ENCODE data around the gene B4GALNT3. TPM values are rescaled to one million over a fixed set of nuclear protein-coding genes. Genes with fewer than 3 reads are reported as not detected.
A peak's percentile ranks its signal among the peaks of the same experiment; 100 is the strongest.

Gene B4GALNT3
- total RNA-seq, 4 donors from 2014 or later = 30.7 to 66.2 (median 35.0) TPM

DNA sequence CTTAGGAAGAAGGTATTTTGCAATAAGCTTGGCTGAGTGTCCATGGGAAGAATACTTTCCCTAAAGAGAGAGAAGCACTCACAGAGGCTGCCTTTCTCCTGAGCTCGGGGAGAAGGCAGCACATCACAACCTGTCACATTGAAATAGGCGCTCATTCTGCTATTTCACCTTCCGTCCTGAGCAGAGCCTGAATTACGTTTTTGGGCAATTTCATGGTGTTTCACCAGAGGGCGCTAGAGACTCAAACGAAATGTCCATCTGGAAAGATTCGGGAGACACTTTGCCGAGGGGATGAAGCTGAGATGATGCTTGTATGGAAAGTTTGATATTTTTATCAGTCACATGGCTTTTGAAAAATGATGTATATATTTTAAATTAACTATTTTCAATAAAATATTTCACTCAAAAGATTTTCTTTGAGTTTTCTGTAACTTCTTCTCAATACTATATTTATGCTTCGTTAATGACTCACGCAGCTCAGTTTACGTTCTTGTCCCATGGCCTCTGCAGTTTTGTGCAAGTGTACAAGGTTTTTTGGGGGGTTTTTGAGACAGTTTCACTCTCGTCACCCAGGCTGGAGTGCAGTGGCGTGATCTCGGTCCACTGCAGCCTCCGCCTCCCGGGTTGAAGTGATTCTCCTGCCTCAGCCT, 17.4 kb upstream of the B4GALNT3 start:
- DNase-seq (ENCODE audit: low spot score in 2 of 2) = no peak
- no peak overlapping the region for H3K4me3 ChIP-seq
- H3K9me3 ChIP-seq = no peaks in the 10 kb centered on the region
- no peak overlapping the region for H3K27ac ChIP-seq
- TF ChIP-seq POLR2A (IDR thresholded peaks at IDR 0.05) (no peak), EP300 (IDR thresholded peaks at IDR 0.05) (no peak), POLR2AphosphoS5 (IDR thresholded peaks at IDR 0.05) (no peak)
- TF ChIP-seq, protein P1, sequence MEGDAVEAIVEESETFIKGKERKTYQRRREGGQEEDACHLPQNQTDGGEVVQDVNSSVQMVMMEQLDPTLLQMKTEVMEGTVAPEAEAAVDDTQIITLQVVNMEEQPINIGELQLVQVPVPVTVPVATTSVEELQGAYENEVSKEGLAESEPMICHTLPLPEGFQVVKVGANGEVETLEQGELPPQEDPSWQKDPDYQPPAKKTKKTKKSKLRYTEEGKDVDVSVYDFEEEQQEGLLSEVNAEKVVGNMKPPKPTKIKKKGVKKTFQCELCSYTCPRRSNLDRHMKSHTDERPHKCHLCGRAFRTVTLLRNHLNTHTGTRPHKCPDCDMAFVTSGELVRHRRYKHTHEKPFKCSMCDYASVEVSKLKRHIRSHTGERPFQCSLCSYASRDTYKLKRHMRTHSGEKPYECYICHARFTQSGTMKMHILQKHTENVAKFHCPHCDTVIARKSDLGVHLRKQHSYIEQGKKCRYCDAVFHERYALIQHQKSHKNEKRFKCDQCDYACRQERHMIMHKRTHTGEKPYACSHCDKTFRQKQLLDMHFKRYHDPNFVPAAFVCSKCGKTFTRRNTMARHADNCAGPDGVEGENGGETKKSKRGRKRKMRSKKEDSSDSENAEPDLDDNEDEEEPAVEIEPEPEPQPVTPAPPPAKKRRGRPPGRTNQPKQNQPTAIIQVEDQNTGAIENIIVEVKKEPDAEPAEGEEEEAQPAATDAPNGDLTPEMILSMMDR (IDR thresholded peaks at IDR 0.05) = peak; percentile 40 to 73
- H3K27me3 ChIP-seq = no peaks in the 10 kb centered on the region
- 55% methylated on average over 16 of the region's 16 CpGs for WGBS
- no peaks in the 10 kb centered on the region for H3K4me1 ChIP-seq
- peaks cover 8% of the 10 kb centered on the region for H3K36me3 ChIP-seq

DNA sequence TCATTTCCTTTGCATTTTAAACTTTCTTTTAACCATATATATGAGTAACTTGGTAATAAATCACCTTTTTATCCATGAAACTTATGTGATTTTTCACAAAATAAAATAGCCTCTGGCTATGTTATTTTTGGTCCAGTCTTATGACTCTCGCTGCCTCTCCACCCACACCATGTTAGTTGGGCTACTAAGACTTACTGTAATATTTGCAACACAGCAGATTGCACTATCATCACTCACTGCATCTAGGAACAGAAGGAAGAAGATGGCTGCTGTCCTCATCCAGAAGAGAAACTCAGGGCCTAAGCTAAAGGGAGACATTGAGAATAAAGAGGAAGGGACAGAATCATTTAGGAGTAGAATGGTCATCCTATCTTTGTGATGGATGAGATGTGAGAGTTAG, 12.6 kb upstream of the B4GALNT3 start:
- no peaks in the 10 kb centered on the region for H3K36me3 ChIP-seq
- H3K27ac ChIP-seq = no peak overlapping the region
- DNase-seq (ENCODE audit: low spot score in 2 of 2) = no peak
- H3K9me3 ChIP-seq = no peaks in the 10 kb centered on the region
- peaks cover 5% of the 10 kb centered on the region for H3K27me3 ChIP-seq
- TF ChIP-seq POLR2AphosphoS5 (IDR thresholded peaks at IDR 0.05) (no peak), EP300 (IDR thresholded peaks at IDR 0.05) (no peak), POLR2A (IDR thresholded peaks at IDR 0.05) (no peak)
- TF ChIP-seq, protein P1 (IDR thresholded peaks at IDR 0.05) = no peak
- peaks cover 3% of the 10 kb centered on the region for H3K4me1 ChIP-seq
- H3K4me3 ChIP-seq = no peak overlapping the region
- 69% methylated on average over 1 of the region's 1 CpG for WGBS

DNA sequence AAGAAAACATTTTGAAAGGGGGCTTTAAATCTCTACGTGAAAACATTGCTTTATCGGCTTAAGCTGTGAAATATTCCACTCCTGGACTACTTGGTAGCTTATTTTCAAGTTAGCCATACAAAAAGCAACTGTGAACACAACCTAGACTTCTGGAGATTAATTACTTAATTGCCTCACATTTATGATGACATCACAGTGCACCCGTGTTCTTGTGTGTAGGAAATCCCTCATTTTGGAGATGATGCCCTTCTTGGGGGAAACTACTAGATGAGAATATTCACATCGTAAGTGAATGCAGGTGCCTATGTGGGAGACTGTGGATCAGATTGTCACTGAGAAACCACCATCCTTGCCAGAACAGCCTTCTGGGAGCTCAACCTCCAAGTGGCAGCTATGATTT, 10.5 kb upstream of the B4GALNT3 start:
- DNase-seq (ENCODE audit: low spot score in 2 of 2) = no peak
- TF ChIP-seq POLR2AphosphoS5 (IDR thresholded peaks at IDR 0.05) (no peak), POLR2A (IDR thresholded peaks at IDR 0.05) (no peak)
- TF ChIP-seq, protein P1 (IDR thresholded peaks at IDR 0.05) = no peak
- H3K36me3 ChIP-seq = no peaks in the 10 kb centered on the region
- H3K27ac ChIP-seq = no peak overlapping the region
- no peak overlapping the region for H3K4me3 ChIP-seq
- 80% methylated on average over 4 of the region's 4 CpGs for WGBS
- peaks cover 3% of the 10 kb centered on the region for H3K4me1 ChIP-seq
- peaks cover 5% of the 10 kb centered on the region for H3K27me3 ChIP-seq
- H3K9me3 ChIP-seq = no peaks in the 10 kb centered on the region

DNA sequence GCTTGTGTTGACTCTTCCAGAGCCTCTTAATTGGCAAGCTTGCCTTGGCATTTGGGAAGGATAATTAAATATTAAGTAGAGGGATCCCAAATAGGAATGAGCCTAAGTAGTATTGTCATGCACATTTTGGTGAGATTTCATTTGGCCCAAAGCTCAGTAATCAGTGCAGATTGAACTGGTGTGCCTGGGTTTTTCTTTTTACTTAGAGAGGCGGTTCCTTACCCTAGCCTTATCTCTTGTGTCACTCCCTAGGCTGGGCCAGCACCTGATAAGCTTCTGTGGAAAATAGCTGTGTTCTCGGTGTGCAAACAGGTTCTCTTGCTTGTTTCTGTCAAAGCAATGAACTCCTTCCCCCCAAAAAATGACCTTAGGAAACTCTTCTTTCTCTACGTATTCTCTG, 9.3 kb upstream of the B4GALNT3 start:
- 60% methylated on average over 3 of the region's 3 CpGs for WGBS
- Histone ChIP-seq H3K4me1 (peaks cover 3% of the 10 kb centered on the region), H3K27me3 (peaks cover 5% of the 10 kb centered on the region), H3K9me3 (no peaks in the 10 kb centered on the region), H3K4me3 (no peak overlapping the region), H3K27ac (no peak overlapping the region), H3K36me3 (no peaks in the 10 kb centered on the region)
- no peak for TF ChIP-seq POLR2A (IDR thresholded peaks at IDR 0.05)
- no peak for TF ChIP-seq POLR2AphosphoS5 (IDR thresholded peaks at IDR 0.05)
- TF ChIP-seq, protein P1 (IDR thresholded peaks at IDR 0.05) = no peak
- no peak for TF ChIP-seq EP300 (IDR thresholded peaks at IDR 0.05)
- no peak for DNase-seq (ENCODE audit: low spot score in 2 of 2)

DNA sequence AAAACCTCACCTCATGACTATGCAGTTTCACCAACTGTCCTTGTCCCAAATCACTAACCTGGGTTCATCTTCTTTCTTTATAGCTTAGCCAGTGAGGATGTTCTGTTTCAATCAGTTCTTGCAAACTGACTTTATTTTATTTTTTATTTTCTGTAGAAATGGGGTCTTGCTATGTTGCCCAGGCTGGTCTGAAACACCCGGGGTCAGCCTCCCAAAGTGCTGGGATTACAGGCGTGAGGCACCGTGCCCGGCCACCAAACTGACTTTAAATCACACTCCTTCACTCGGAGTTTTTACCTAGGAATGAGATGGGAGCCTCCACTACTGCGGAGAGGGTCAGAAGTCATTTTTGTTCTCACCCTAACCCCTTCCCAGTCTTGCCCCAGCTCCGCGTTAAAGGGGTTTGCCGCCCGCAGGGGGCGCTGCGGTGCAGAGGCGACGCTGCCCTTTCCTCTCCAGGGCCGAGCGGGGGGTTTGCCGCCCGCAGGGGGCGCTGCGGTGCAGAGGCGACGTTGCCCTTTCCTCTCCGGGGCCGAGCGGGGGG, 7.0 kb upstream of the B4GALNT3 start:
- Histone ChIP-seq H3K4me3 (no peak overlapping the region), H3K27ac (no peak overlapping the region), H3K4me1 (peaks cover 3% of the 10 kb centered on the region), H3K27me3 (peaks cover 5% of the 10 kb centered on the region), H3K9me3 (no peaks in the 10 kb centered on the region), H3K36me3 (no peaks in the 10 kb centered on the region)
- TF ChIP-seq EP300 (IDR thresholded peaks at IDR 0.05) = no peak
- TF ChIP-seq POLR2AphosphoS5 (IDR thresholded peaks at IDR 0.05) = no peak
- TF ChIP-seq, protein P1 (IDR thresholded peaks at IDR 0.05) = no peak
- TF ChIP-seq POLR2A (IDR thresholded peaks at IDR 0.05) = no peak
- no peak for DNase-seq (ENCODE audit: low spot score in 2 of 2)
- 96% methylated on average over 6 of the region's 25 CpGs for WGBS
